Suppressor macrophage treated with lipopolysaccharide for 1 hour (primary cell): ENCODE measurements around the gene SIGLEC15.
A peak's percentile ranks its signal among the peaks of the same experiment; 100 is the strongest.

ENCODE experiments used
- DNase-seq, 3 donors: peaks; one replicate each; pipeline ENCODE4 v3.0.0-alpha.2; 2020 to 2022

The SIGLEC15 gene

GRCh38 chr18:45880876-45881558 is 55.5 kb downstream of the SIGLEC15 start:
- DNase-seq: no peak

DNA sequence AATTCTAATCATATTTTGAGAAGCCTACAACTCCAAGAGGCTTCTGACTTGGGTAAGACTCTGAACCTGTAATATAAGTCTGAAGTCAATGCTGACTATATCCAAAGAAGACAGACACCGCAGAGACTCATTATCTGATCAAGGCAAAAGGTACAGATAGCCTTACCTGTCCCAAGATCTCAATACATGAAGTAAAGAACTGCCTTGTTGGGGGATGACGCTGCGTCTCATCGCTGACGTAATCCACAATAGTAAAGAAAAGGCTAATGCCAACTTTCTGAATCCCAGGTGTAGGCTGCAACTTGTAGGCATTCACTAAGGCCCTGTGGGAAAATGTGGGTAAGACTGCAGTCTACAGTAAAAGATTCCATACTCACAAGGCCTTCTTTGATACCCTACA is 62.1 kb downstream of the SIGLEC15 start:
- no peak for DNase-seq

GRCh38 chr18:45889419-45890064 is 64.1 kb downstream of the SIGLEC15 start:
- peak; percentile 28 to 52 (median 47) for DNase-seq

DNA sequence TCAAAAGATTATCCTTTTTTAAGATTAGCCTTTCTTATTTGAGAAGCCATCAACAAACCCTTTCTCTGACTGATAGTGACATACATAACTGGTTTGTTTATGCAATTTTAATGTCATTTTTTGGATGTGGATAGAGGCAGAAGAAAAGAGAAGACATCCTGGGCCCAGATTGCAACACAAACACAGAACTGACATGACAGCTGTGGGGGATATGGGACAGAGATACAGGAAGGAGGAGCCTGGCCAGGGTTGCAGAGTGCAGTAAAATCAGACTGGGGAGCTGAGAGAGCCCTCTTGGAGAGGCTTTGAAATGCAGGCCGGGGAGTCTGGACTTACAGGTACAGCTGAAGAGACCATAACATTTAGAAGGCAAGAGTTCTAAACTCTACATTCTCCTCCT is 65.1 kb downstream of the SIGLEC15 start:
- peak; percentile 70 to 73 (median 73) for DNase-seq

- no peak for DNase-seq
Measured at GRCh38 chr18:45891806-45892205, 66.3 kb downstream of the SIGLEC15 start.
